Measurements from ENCODE around the gene STARD10. TPM values are rescaled to one million over a fixed set of nuclear protein-coding genes. Genes with fewer than 3 reads are reported as not detected.

STARD10 gene
- total and polyA plus RNA-seq, 2 of the 8 experiments (the other 6 are each of a cell fraction or from before 2014, with no cell fraction given): 23.7 to 35.7 TPM

- Histone ChIP-seq H4K91ac (replicated peaks; ENCODE audit: insufficient read length, low read length) (peak overlapping the region; percentile 22), H3K79me1 (ENCODE audit: low read depth, low read length) (peaks cover 7% of the 10 kb centered on the region), H3K14ac (ENCODE audit: insufficient read length) (no peak overlapping the region), H2AK5ac (ENCODE audit: low read depth, low read length) (no peak overlapping the region), H3K23me2 (ENCODE audit: low read depth, low read length) (peaks cover 11% of the 10 kb centered on the region), H3K27ac (ENCODE audit: low read depth, low read length) (no peak overlapping the region), H4K5ac (ENCODE audit: insufficient read length, low read depth, low read length) (peak overlapping the region; percentile 3), H3K23ac (ENCODE audit: insufficient read length) (no peak overlapping the region), H2BK20ac (ENCODE audit: low read length) (no peak overlapping the region), H2BK5ac (ENCODE audit: low read depth, low read length) (no peak overlapping the region), H3K56ac (replicated peaks; ENCODE audit: insufficient read length, low read depth, low read length) (no peak overlapping the region), H2AFZ (ENCODE audit: low read length) (peak overlapping the region; percentile 69; the same call in 1 of the 2 replicates), H4K8ac (ENCODE audit: extremely low read depth, insufficient read depth, low read length) (no peak overlapping the region; the same call in 1 of the 2 replicates), H3K4ac (replicated peaks; ENCODE audit: insufficient read length, low read depth, low read length) (no peak overlapping the region), H3K4me2 (ENCODE audit: insufficient read depth in 1 of 2, low read depth in 2 of 2, low read length in 2 of 2) (peak overlapping the region; percentile 82 to 88), H3K27me3 (replicated peaks in 1 of 4; ENCODE audit: control insufficient read depth in 3 of 4, extremely low read depth in 1 of 4, insufficient read depth in 3 of 4, low read length in 3 of 4) (peaks cover 0 to 12% (median 6%) of the 10 kb centered on the region in 4 experiments; a peak in 3 of 7 replicates), H3K18ac (ENCODE audit: extremely low read depth, low read length) (no peak overlapping the region; the same call in 1 of the 2 replicates), H3K79me2 (ENCODE audit: control insufficient read depth in 1 of 2, insufficient read depth in 2 of 2, low read length in 2 of 2) (no peaks in the 10 kb centered on the region), H4K20me1 (replicated peaks in 1 of 2; ENCODE audit: control insufficient read depth in 1 of 2, insufficient read depth in 2 of 2, low read length in 2 of 2) (peaks cover 1 to 3% of the 10 kb centered on the region in 2 experiments), H2BK12ac (ENCODE audit: low read depth, low read length) (peak overlapping the region; percentile 68; the same call in 1 of the 2 replicates), H2BK120ac (replicated peaks; ENCODE audit: low read depth, low read length) (no peak overlapping the region), H3K4me3 (ENCODE audit: extremely low read depth in 1 of 4, insufficient read depth in 2 of 4, low read depth in 3 of 4, low read length in 4 of 4) (peak overlapping the region; percentile 42 to 76 (median 56)), H3K9ac (replicated peaks in 1 of 4; ENCODE audit: extremely low read depth in 1 of 4, low read depth in 3 of 4, low read length in 3 of 4) (no peak overlapping the region), H2BK15ac (ENCODE audit: low read length) (peak overlapping the region; percentile 72; the same call in 1 of the 2 replicates), H3K9me3 (ENCODE audit: insufficient read depth in 2 of 2, low read depth in 1 of 2, low read length in 1 of 2) (no peaks in the 10 kb centered on the region), H3K36me3 (ENCODE audit: control insufficient read depth in 2 of 4, insufficient read depth in 4 of 4, low read length in 3 of 4) (no peaks in the 10 kb centered on the region), H3K4me1 (replicated peaks in 1 of 4; ENCODE audit: control insufficient read depth in 3 of 4, insufficient read depth in 4 of 4, low read length in 3 of 4) (peaks cover 5 to 19% (median 13%) of the 10 kb centered on the region in 4 experiments)
- ChIA-PET CTCF (ENCODE audit: partially characterized antibody) (interaction anchor here (0.7 to 2.4 kb wide), 4 partner anchors 12 to 97 kb away, joined by 3 to 33 read pairs (median 6); partner anchors contain the start of gene STARD10), POLR2A (ENCODE audit: partially characterized antibody) (interaction anchor here (0.6 to 1.3 kb wide), 3 partner anchors 11 to 40 kb away, joined by 3 to 6 read pairs (median 3); partner anchors contain the start of gene STARD10)
- WGBS, 2 experiments (ENCODE audit: extremely low coverage in 1 of 2, insufficient coverage in 1 of 2, insufficient read length in 1 of 2, insufficient replicate concordance in 2 of 2, low coverage in 1 of 2, low lambda C conversion rate in 2 of 2, missing lambda C conversion rate in 1 of 2): 15% methylated on average over 15 of the region's 17 CpGs; no CpG with 5 or more reads in 1 of the 2 experiments
- DNase-seq (ENCODE audit: low read depth in 1 of 2, low spot score in 2 of 2): peak in 1 of 2 experiments; percentile 63
- FAIRE-seq: no peak
- TF ChIP-seq SP4 (IDR thresholded peaks at IDR 0.05; ENCODE audit: low read length): no peak
- TF ChIP-seq CREB1 (IDR thresholded peaks at IDR 0.05): peak; percentile 63
- no peak for TF ChIP-seq ZNF274 (IDR thresholded peaks at IDR 0.05; ENCODE audit: borderline replicate concordance, extremely low read depth, low read length)
- no peak for TF ChIP-seq BACH1 (IDR thresholded peaks at IDR 0.05; ENCODE audit: low read length)
- TF ChIP-seq GABPA (IDR thresholded peaks at IDR 0.05; ENCODE audit: borderline replicate concordance, insufficient read depth, low read length): no peak
- no peak for TF ChIP-seq YY1 (IDR thresholded peaks at IDR 0.05; ENCODE audit: low read depth, low read length)
- TF ChIP-seq HDAC2 (IDR thresholded peaks at IDR 0.05; ENCODE audit: borderline replicate concordance in 1 of 2, low read depth in 2 of 2, low read length in 2 of 2): no peak
- peak; percentile 41 for TF ChIP-seq EZH2 (IDR thresholded peaks at IDR 0.05; ENCODE audit: low read depth, low read length, severe bottlenecking)
- no peak for TF ChIP-seq TAF7 (optimal IDR thresholded peaks at IDR 0.05; ENCODE audit: borderline replicate concordance, low read depth, low read length)
- no peak for TF ChIP-seq ASH2L (IDR thresholded peaks at IDR 0.05; ENCODE audit: low read length)
- TF ChIP-seq KDM5A (IDR thresholded peaks at IDR 0.05; ENCODE audit: low read length): no peak
- no peak for TF ChIP-seq SAP30 (IDR thresholded peaks at IDR 0.05; ENCODE audit: insufficient read depth, insufficient replicate concordance, low read length)
- no peak for TF ChIP-seq MAFK (IDR thresholded peaks at IDR 0.05; ENCODE audit: low read depth, low read length)
Observed at GRCh38 chr11:72781063-72781312, 12.9 kb downstream of the STARD10 start.

All from H1 (cell line).